Activated CD4-positive, alpha-beta T cell treated with anti-CD3 and anti-CD28 coated beads, Interleukin-2, amount 50 U/mL, for 48 hours (primary cell): ENCODE measurements around the gene LONP1.
"Not testable (repeated sequence)": the region's sequence is repeated elsewhere in the genome, so short reads cannot be mapped to it uniquely, and the experiment has no call there.

ENCODE experiments used
- DNase-seq, 2 experiments: peaks; one replicate each; pipeline ENCODE4 v3.0.0-alpha.2; 2020

The LONP1 gene

GRCh38 chr19:5711713-5712161 is 8.2 kb downstream of the LONP1 start:
- DNase-seq: no peak

GRCh38 chr19:5711025-5711424 is 8.9 kb downstream of the LONP1 start:
- DNase-seq: no peak

DNA sequence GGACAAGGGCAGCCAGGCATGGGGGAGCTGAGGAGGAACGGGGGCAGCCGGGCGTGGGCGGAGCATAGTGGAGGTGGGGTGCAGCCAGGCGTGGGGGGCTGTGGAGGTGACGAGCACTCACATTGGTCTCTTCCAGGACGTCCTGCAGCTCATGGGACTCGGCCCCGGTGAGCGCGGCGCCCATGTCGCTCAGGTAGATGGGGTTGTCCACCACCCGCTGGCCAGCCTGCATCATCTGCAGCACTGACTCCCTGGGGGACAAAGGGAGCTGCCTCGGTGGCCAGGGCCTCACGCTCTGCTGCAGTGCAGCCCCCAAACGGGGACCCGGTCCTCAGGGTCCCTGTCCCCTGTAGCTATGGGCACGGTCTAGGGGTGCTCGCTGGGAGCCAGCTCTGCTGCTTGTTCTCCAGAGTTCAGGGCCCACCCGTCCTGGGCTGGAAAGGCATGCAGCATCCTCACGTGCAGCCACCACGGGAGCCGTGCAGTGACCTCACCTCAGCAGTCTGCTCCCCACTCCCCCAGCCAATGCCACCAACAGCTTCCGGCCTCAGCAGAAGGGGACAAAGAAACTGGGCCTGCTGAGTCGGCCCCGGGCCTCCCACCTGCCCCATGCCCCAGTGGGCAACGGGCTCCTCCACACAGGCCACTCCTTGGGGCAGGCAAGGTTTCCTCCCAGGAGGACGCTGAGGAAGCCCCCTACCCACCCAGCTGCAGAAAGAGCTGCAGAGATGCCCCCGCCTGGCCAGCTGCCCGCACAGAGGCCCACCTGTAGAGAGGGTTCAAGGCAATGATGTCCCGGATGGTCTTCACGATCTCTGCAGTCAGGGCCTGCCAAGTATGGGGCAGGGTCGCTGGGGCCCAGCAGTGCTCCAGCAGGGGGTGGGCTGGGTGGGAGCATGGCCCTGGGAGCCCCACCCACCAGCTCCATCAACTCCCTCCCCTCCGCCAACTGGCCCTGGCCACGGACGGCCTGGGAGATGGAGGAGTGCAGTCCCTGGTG is 12.1 kb downstream of the LONP1 start:
- DNase-seq: no peak

DNA sequence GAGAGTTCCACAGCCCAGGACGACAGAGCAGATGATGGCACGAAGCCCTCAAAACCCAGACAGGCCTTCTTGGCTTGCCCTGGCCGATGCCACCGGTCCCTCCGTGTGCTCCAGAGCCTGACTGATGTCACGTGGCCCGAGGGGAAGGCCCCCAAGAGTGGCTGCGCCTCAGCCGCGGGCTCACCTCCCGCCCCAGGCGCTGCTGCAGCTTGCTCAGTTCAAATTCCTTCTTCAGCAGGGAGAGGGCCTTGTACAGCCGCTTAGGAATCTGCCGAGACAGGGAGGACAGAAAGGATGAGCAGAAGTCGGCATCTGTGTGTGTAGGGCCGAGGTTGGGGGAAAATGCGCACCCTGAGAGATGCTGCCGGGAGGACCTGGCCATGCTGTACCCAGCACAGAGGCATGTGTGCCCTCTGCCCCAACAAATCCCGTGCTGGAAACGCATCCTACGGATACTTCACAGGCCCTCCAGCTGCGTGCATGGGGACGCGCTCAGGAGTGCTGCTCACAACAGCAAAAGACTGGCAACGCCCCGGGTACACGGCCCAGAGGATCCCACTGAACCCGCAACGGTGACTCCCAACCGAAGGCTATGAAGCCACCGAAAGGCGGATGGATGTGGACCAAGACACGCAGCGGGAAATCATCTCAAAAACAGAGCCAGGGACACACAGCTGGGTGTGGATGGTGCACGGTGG is 12.9 kb downstream of the LONP1 start:
- no peak for DNase-seq

GRCh38 chr19:5705552-5705951 is 14.4 kb downstream of the LONP1 start:
- DNase-seq: no peak

GRCh38 chr19:5703819-5704818 is 15.8 kb downstream of the LONP1 start:
- DNase-seq: no peak

DNA sequence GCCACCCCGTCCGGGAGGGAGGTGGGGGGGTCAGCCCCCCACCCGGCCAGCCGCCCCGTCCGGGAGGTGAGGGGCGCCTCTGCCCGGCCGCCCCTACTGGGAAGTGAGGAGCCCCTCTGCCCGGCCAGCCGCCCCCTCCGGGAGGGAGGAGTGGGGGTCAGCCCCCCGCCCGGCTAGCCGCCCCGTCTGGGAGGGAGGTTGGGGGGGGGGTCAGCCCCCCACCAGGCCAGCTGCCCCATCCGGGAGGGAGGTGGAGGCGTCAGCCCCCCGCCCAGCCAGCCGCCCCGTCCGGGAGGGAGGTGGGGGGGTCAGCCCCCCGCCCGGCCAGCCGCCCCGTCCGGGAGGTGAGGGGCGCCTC is 17.9 kb downstream of the LONP1 start:
- not testable (repeated sequence) for DNase-seq

GRCh38 chr19:5700455-5701092 is 19.4 kb downstream of the LONP1 start:
- no peak for DNase-seq

- DNase-seq: no peak
Measured at GRCh38 chr19:5698635-5699422, 21.1 kb downstream of the LONP1 start.

DNA sequence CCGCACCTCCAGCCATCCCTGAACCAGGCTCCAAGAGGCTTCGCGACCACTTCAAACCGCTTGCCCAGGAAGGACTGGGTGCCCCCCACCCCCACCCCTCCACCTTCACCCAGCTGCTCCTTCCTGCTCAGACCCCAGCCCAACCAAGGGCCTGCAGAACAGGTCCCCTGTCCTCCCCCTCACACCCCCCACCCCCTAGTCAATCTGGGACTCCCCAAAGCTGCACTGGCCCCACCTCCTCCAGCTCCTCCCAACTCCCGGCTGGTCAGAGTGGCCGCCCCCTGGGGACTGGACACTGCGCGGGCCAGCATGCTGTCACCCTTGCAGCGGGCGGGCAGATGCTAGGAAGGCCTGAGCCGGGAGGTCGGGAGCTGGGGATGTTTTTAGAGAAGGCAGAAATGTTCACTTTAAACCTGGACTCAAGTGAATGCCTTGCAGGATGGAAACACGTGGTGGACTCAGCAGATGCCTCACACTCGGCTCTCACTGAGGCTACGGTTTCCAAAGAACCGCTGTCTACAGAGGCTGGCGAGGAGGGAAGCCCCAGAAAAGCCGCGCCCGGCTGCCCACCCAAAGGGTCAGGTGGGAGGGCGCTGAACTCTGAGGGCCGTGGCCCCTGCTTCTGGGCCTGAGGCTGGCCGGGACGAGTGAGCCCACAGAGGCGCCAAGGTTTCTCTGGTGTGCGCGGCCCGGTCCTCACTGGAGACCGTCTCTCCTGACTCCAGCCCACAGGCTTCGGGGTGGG is 21.9 kb downstream of the LONP1 start:
- DNase-seq: no peak

- DNase-seq: no peak
Measured at GRCh38 chr19:5697022-5697889, 22.7 kb downstream of the LONP1 start.

DNA sequence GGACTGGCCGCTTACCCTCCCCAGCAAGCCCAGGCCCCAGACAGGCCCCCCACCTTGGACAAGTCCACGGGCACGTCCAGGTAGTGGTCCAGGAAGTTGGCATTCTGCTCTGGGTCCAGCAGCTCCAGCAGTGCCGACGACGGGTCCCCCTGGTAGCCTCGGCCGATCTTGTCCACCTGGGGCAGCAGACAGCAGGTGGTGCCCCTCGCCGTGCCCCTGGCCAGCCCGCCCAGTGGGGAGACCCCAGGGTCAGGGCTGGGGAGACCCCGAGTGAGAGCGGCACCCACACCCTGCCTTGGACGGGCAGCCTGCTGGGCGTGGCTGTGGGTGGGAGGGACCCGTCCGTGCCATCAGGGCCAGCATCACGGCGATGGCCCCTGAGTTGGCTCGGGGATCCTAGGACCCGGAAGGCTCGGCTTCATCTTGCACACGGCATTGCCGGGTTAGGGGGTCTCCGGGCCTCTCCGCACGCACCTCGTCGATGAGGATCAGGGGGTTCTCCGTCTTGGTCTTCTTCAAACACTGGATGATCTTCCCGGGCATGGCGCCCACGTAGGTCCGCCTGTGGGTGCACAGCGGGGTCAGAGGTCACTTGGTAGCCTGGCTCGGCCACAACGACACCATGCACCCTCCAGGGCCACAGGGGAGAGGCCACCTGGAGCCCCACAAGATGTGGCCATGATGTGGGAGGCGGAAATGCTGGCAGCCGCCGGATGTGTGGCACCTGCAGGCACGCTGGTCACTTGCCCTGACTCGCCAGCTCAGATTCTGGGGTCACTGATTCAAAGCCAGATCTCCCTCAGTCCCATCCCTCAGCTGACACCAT is 23.5 kb downstream of the LONP1 start:
- DNase-seq: no peak

- DNase-seq: no peak
Measured at GRCh38 chr19:5695649-5696195, 24.2 kb downstream of the LONP1 start.

DNA sequence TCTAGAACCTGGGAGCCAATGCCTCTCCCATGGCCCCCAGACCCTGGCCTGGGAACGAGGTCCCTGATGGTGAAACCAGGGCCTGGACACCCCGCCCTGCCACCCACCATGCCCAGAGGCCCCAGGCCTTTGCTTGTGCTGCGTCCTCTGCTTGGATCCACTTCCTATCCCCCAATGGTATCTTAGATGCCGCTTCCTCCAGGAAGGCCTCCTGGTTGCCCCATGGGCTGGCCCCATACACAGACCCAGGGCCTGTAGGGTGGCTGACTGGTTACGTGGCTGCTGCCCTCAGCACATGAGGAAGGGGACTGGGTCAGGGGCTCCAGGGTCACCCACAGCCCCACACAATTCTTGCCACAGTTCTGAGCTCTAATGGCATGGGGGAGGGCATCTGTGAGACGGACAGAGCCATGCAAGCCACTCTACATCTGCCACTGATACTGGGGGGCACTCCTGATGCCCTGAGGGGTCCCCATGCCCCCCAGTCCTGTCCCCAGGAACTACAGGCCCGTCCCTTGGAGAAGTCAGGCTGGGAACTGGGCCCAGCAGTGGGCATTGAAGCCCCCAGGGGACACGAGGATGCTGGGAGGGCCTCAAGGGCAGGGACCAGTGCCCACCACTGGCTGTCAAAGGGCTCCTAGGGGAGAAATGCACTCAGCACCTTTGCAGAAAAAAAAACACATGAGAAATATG is 24.8 kb downstream of the LONP1 start:
- DNase-seq: no peak

DNA sequence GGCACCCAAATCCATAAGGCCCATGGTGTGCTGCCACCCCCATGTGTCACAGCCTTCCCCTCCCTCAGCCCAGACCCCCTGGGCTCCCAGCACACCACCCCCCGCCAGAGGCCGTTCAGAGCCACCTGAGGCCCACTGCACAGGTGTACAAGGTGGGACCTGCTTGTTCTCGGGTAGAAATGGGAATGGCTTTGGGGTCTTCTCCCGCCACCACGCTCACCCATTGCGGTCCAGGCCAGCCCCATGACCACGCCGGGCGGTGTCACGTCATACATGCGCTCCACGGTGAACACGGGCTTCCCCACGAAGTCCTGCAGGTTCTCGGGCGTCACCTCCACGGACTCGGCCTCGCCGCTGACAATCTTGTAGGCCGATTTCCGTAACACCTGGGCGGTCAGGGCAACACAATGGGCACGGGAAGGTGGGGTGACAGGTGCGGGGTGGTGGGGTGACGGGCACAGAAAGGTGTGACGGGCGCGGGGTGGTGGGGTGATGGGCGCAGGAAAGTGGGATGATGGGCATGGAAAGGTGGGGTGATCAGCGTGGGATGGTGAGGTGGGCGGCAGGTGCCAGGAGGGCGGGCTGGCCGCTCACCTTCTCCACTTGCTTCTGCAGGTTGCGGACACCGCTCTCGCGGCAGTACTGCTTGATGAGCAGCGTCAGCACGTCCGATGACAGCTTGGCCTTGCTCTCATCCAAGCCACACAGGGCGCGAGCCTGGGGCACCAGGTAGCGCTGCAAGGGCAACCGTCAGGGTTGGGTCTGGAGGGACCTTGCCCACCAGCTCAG is 25.6 kb downstream of the LONP1 start:
- no peak for DNase-seq
